BJ (cell line): Measurements from ENCODE around the gene LCE1A. TPM values are rescaled to one million over a fixed set of nuclear protein-coding genes. Genes with fewer than 3 reads are reported as not detected.

ENCODE experiments used
- CTCF ChIA-PET: fragments of 350-600 bp; formaldehyde crosslinking; extraction: SDS; loops from one replicate; lab custom pipeline; 2021; ENCODE audit warnings: antibody characterized with exemption, inconsistent platforms; lab: Yijun Ruan, JAX
- POLR2A ChIA-PET: fragments of 300-600 bp; sonication (Branson Sonifier 250); formaldehyde crosslinking; extraction: SDS; loops from one replicate; lab custom pipeline; 2021; ENCODE audit warnings: antibody characterized with exemption; lab: Charles Lee
- DNase-seq: peaks from one replicate; pipeline ENCODE4 v3.0.0-alpha.2; 2011; ENCODE audit warnings: low read depth
- H3K27me3 ChIP-seq: 2 replicates; pipeline ENCODE4 v1.6.0; 2011; ENCODE audit warnings: low read length; ENCODE audit not compliant: control insufficient read depth, insufficient read depth
- H3K36me3 ChIP-seq: 2 replicates; pipeline ENCODE4 v1.5.1; 2011; ENCODE audit warnings: low read length; ENCODE audit not compliant: control insufficient read depth, insufficient read depth
- H3K4me3 ChIP-seq: 2 replicates; pipeline ENCODE4 v1.5.1; 2011; ENCODE audit warnings: low read depth, mild to moderate bottlenecking, control low read depth, low read length
- polyA plus RNA-seq: library from polyadenylated mRNA; depleted of rRNA; stranded (reverse); fragments of >200 nt; gene quantifications from 2 replicates; pipeline ENCODE4 v1.2.3, GENCODE V29; 2011
- TF ChIP-seq, protein P1 (sequence below): IDR thresholded peaks from 2 replicates; pipeline ENCODE4 v1.5.1; 2011; ENCODE audit warnings: low read depth, mild to moderate bottlenecking, control low read depth, inconsistent platforms, low read length, moderate library complexity; ENCODE audit not compliant: insufficient read depth

The LCE1A gene
- polyA plus RNA-seq, 1 experiment, result not detected

DNA sequence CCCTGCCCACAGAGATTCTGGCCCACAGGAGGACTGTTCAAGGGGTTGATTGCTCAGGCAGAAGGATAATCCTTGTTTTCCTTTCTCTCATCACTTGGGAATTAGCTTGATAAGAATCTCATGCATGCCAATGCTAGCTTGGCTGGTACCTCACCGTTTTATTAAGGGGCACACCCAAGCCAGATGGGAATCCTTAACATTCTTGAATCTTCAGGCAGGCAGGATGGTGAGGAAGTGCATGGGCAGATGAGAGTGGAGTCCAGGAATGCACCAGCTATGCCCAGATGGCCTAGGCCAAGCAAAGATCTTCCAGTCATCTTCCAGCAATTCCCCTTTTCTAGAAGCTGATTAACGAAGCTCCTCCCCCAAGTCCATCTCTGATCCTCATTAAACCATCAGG, 28.4 kb downstream of the LCE1A start:
- H3K4me3 ChIP-seq, result no peak overlapping the region
- ChIA-PET POLR2A (no interaction called here), CTCF (interaction anchor here (1.7 to 6.2 kb wide), 2 partner anchors 16 to 70 kb away, joined by 5 to 39 read pairs; no protein-coding TSS in a partner anchor)
- H3K27me3 ChIP-seq, result no peaks in the 10 kb centered on the region
- TF ChIP-seq, protein P1, sequence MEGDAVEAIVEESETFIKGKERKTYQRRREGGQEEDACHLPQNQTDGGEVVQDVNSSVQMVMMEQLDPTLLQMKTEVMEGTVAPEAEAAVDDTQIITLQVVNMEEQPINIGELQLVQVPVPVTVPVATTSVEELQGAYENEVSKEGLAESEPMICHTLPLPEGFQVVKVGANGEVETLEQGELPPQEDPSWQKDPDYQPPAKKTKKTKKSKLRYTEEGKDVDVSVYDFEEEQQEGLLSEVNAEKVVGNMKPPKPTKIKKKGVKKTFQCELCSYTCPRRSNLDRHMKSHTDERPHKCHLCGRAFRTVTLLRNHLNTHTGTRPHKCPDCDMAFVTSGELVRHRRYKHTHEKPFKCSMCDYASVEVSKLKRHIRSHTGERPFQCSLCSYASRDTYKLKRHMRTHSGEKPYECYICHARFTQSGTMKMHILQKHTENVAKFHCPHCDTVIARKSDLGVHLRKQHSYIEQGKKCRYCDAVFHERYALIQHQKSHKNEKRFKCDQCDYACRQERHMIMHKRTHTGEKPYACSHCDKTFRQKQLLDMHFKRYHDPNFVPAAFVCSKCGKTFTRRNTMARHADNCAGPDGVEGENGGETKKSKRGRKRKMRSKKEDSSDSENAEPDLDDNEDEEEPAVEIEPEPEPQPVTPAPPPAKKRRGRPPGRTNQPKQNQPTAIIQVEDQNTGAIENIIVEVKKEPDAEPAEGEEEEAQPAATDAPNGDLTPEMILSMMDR, result no peak
- DNase-seq, result no peak
- H3K36me3 ChIP-seq, result no peaks in the 10 kb centered on the region

DNA sequence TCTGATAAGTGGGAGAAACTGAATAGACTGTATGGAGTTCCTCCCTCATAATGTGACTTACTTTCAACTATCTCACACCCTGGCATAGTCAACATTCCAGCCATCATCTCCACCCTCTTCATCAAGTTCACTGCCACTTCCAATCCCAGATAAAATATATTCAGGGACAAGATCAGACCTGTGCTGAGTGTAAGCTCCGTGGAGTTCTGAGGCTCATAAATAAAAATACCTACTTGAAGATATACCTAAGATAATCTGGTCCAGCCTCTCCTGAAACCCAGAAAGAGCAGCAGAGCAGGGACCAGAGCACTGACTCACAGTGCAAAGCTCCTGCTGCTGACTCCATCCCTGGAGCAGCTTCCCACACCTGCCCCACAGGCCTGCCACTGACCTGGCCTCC, 30.8 kb downstream of the LCE1A start:
- ChIA-PET CTCF (interaction anchor here (6.2 kb wide), 1 partner anchor 13 kb away, joined by 39 read pairs; no protein-coding TSS in a partner anchor), POLR2A (no interaction called here)
- Histone ChIP-seq H3K27me3 (no peaks in the 10 kb centered on the region), H3K4me3 (no peak overlapping the region), H3K36me3 (no peaks in the 10 kb centered on the region)
- TF ChIP-seq, protein P1, result no peak
- no peak for DNase-seq

DNA sequence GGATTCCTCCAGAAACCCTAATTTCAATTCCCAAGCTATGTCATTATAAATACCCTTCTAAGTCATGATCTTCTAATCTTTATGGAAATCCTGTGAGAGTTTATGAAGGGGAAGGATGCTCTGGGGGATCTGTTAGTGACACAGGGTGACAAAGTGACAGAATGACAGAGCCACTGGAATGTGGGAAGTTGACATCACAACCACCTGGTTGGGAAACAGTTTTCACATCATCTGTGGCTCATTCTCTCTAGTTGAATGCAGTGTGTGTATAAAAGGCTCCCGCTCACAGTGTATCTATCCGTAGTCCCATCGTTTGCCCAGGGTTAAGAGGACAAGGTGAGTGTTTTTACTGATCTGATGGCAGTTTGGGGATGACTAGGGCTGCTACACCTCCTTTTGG, 32.4 kb downstream of the LCE1A start, which contains the start of gene LCE7A:
TSS of gene LCE7A (plus strand) at position 301 of the 400 bp plus-strand sequence. CDS start 702 bp downstream, outside the sequence.
- TF ChIP-seq, protein P1, result no peak
- DNase-seq, result no peak
- H3K27me3 ChIP-seq, result no peaks in the 10 kb centered on the region
- no peak within 1 kb of the TSS for H3K4me3 ChIP-seq
- CTCF ChIA-PET, result no interaction called here
- H3K36me3 ChIP-seq, result no peaks in the 10 kb centered on the region
- POLR2A ChIA-PET, result no interaction called here

DNA sequence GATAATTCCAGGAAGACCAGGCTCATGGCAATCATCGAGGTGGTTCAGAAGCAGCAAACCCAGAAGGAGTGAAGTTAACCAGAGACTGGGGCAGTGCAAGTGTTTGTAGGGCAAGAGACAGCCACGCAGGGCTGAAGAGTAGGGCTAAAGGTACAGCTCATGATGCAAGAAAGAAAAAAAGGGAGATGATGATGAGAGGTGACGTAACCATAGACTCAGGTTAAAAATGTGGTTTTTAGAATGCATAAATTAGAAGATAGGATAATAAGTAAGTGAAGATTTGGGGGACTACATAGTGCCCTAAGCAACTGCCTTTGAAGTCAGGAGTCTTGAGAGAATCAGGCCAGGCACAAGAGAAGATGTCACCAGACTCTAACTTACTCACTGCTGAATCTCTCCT, 32.9 kb downstream of the LCE1A start:
- ChIA-PET POLR2A (no interaction called here), CTCF (interaction anchor here (1.6 kb wide), 1 partner anchor 10 kb away, joined by 10 read pairs; no protein-coding TSS in a partner anchor)
- Histone ChIP-seq H3K27me3 (no peaks in the 10 kb centered on the region), H3K36me3 (no peaks in the 10 kb centered on the region), H3K4me3 (no peak overlapping the region)
- DNase-seq, result no peak
- TF ChIP-seq, protein P1, result no peak

DNA sequence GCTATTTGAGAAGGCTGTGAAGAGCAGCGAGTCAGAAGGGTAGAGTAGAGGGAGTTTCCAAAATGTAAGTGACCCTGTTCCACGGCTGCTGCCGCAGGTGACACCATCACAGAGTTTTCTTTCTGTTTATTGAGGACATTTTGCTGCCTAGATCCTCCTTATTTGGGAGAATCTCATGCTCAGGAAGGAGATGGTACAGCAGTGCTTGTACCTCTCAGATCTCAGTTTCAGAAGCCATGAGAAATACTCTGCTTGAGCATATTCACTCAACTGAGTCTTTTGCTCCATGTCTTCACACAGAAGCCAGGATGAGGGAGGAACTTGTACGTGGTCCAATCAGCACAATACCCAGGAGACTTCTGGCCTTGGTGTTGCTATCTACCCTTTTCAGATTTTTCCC, 34.1 kb downstream of the LCE1A start:
- TF ChIP-seq, protein P1, result no peak
- ChIA-PET POLR2A (no interaction called here), CTCF (interaction anchor here (1.2 to 1.6 kb wide), 2 partner anchors 9 to 65 kb away, joined by 3 to 10 read pairs; no protein-coding TSS in a partner anchor)
- DNase-seq, result no peak
- no peak overlapping the region for H3K4me3 ChIP-seq
- H3K27me3 ChIP-seq, result no peaks in the 10 kb centered on the region
- no peaks in the 10 kb centered on the region for H3K36me3 ChIP-seq
